ENCODE data around the gene NEDD4L. TPM values are rescaled to one million over a fixed set of nuclear protein-coding genes. Genes with fewer than 3 reads are reported as not detected.
A peak's percentile ranks its signal among the peaks of the same experiment; 100 is the strongest.

NEDD4L gene
- polyA plus RNA-seq, 1 donor = 93.0 TPM

GRCh38 chr18:58177004-58177717, 133.1 kb downstream of the NEDD4L start:
- Histone ChIP-seq H3K4me3 (ENCODE audit: low read length) (no peak overlapping the region), H3K27me3 (ENCODE audit: control insufficient read depth, insufficient read depth, low read length) (no peaks in the 10 kb centered on the region), H3K27ac (ENCODE audit: low read length) (peak overlapping the region; percentile 20), H3K4me1 (ENCODE audit: control insufficient read depth, insufficient read depth, low read length) (peaks cover 42% of the 10 kb centered on the region), H3K36me3 (ENCODE audit: control insufficient read depth, insufficient read depth, low read length) (peaks cover 4% of the 10 kb centered on the region), H3K9me3 (ENCODE audit: control insufficient read depth, low read depth, low read length) (no peaks in the 10 kb centered on the region)
- no CpG with 5 or more reads among the region's 12 CpGs for WGBS (ENCODE audit: insufficient coverage, low lambda C conversion rate)
- DNase-seq = peak in 1 of 2 donors; percentile 39

GRCh38 chr18:58177896-58178470, 134.0 kb downstream of the NEDD4L start:
- no peaks in the 10 kb centered on the region for H3K9me3 ChIP-seq (ENCODE audit: control insufficient read depth, low read depth, low read length)
- no peak overlapping the region for H3K4me3 ChIP-seq (ENCODE audit: low read length)
- 83% methylated on average over 1 of the region's 4 CpGs for WGBS (ENCODE audit: insufficient coverage, low lambda C conversion rate)
- no peaks in the 10 kb centered on the region for H3K36me3 ChIP-seq (ENCODE audit: control insufficient read depth, insufficient read depth, low read length)
- H3K27ac ChIP-seq (ENCODE audit: low read length) = no peak overlapping the region
- no peak for DNase-seq
- no peaks in the 10 kb centered on the region for H3K27me3 ChIP-seq (ENCODE audit: control insufficient read depth, insufficient read depth, low read length)
- H3K4me1 ChIP-seq (ENCODE audit: control insufficient read depth, insufficient read depth, low read length) = peaks cover 42% of the 10 kb centered on the region

GRCh38 chr18:58178511-58178910, 134.5 kb downstream of the NEDD4L start:
- peak overlapping the region; percentile 72 for H3K27ac ChIP-seq (ENCODE audit: low read length)
- DNase-seq = peak in 1 of 2 donors; percentile 56
- peaks cover 42% of the 10 kb centered on the region for H3K4me1 ChIP-seq (ENCODE audit: control insufficient read depth, insufficient read depth, low read length)
- no peaks in the 10 kb centered on the region for H3K27me3 ChIP-seq (ENCODE audit: control insufficient read depth, insufficient read depth, low read length)
- H3K4me3 ChIP-seq (ENCODE audit: low read length) = no peak overlapping the region
- H3K36me3 ChIP-seq (ENCODE audit: control insufficient read depth, insufficient read depth, low read length) = no peaks in the 10 kb centered on the region
- no peaks in the 10 kb centered on the region for H3K9me3 ChIP-seq (ENCODE audit: control insufficient read depth, low read depth, low read length)
- 10% methylated on average over 2 of the region's 8 CpGs for WGBS (ENCODE audit: insufficient coverage, low lambda C conversion rate)

- Histone ChIP-seq H3K4me3 (ENCODE audit: low read length) (no peak overlapping the region), H3K4me1 (ENCODE audit: control insufficient read depth, insufficient read depth, low read length) (peaks cover 34% of the 10 kb centered on the region), H3K9me3 (ENCODE audit: control insufficient read depth, low read depth, low read length) (no peaks in the 10 kb centered on the region), H3K36me3 (ENCODE audit: control insufficient read depth, insufficient read depth, low read length) (no peaks in the 10 kb centered on the region), H3K27ac (ENCODE audit: low read length) (no peak overlapping the region), H3K27me3 (ENCODE audit: control insufficient read depth, insufficient read depth, low read length) (no peaks in the 10 kb centered on the region)
- DNase-seq = no peak
- no CpG with 5 or more reads among the region's 16 CpGs for WGBS (ENCODE audit: insufficient coverage, low lambda C conversion rate)
Measured at GRCh38 chr18:58180172-58180571, 136.1 kb downstream of the NEDD4L start.

GRCh38 chr18:58180738-58181353, 136.8 kb downstream of the NEDD4L start:
- H3K4me3 ChIP-seq (ENCODE audit: low read length) = no peak overlapping the region
- H3K4me1 ChIP-seq (ENCODE audit: control insufficient read depth, insufficient read depth, low read length) = peaks cover 32% of the 10 kb centered on the region
- H3K27ac ChIP-seq (ENCODE audit: low read length) = no peak overlapping the region
- WGBS (ENCODE audit: insufficient coverage, low lambda C conversion rate) = 60% methylated on average over 4 of the region's 5 CpGs
- no peaks in the 10 kb centered on the region for H3K27me3 ChIP-seq (ENCODE audit: control insufficient read depth, insufficient read depth, low read length)
- H3K36me3 ChIP-seq (ENCODE audit: control insufficient read depth, insufficient read depth, low read length) = no peaks in the 10 kb centered on the region
- no peaks in the 10 kb centered on the region for H3K9me3 ChIP-seq (ENCODE audit: control insufficient read depth, low read depth, low read length)
- peak in 1 of 2 donors; percentile 53 for DNase-seq

- DNase-seq = no peak
- WGBS (ENCODE audit: insufficient coverage, low lambda C conversion rate) = no CpG with 5 or more reads among the region's 2 CpGs
- Histone ChIP-seq H3K9me3 (ENCODE audit: control insufficient read depth, low read depth, low read length) (no peaks in the 10 kb centered on the region), H3K4me3 (ENCODE audit: low read length) (no peak overlapping the region), H3K4me1 (ENCODE audit: control insufficient read depth, insufficient read depth, low read length) (peaks cover 30% of the 10 kb centered on the region), H3K27ac (ENCODE audit: low read length) (no peak overlapping the region), H3K36me3 (ENCODE audit: control insufficient read depth, insufficient read depth, low read length) (peaks cover 2% of the 10 kb centered on the region), H3K27me3 (ENCODE audit: control insufficient read depth, insufficient read depth, low read length) (no peaks in the 10 kb centered on the region)
Measured at GRCh38 chr18:58181988-58182387, 138.0 kb downstream of the NEDD4L start.

- H3K9me3 ChIP-seq (ENCODE audit: control insufficient read depth, low read depth, low read length) = no peaks in the 10 kb centered on the region
- peaks cover 2% of the 10 kb centered on the region for H3K36me3 ChIP-seq (ENCODE audit: control insufficient read depth, insufficient read depth, low read length)
- H3K27me3 ChIP-seq (ENCODE audit: control insufficient read depth, insufficient read depth, low read length) = no peaks in the 10 kb centered on the region
- no CpG with 5 or more reads among the region's 4 CpGs for WGBS (ENCODE audit: insufficient coverage, low lambda C conversion rate)
- no peak overlapping the region for H3K27ac ChIP-seq (ENCODE audit: low read length)
- H3K4me3 ChIP-seq (ENCODE audit: low read length) = no peak overlapping the region
- peaks cover 18% of the 10 kb centered on the region for H3K4me1 ChIP-seq (ENCODE audit: control insufficient read depth, insufficient read depth, low read length)
- peak in 1 of 2 donors; percentile 54 for DNase-seq
Measured at GRCh38 chr18:58183226-58183625, 139.2 kb downstream of the NEDD4L start.

- WGBS (ENCODE audit: insufficient coverage, low lambda C conversion rate) = no CpG with 5 or more reads among the region's 6 CpGs
- Histone ChIP-seq H3K4me3 (ENCODE audit: low read length) (no peak overlapping the region), H3K9me3 (ENCODE audit: control insufficient read depth, low read depth, low read length) (no peaks in the 10 kb centered on the region), H3K4me1 (ENCODE audit: control insufficient read depth, insufficient read depth, low read length) (peaks cover 14% of the 10 kb centered on the region), H3K27me3 (ENCODE audit: control insufficient read depth, insufficient read depth, low read length) (no peaks in the 10 kb centered on the region), H3K36me3 (ENCODE audit: control insufficient read depth, insufficient read depth, low read length) (peaks cover 2% of the 10 kb centered on the region), H3K27ac (ENCODE audit: low read length) (peak overlapping the region; percentile 4)
- no peak for DNase-seq
Measured at GRCh38 chr18:58186258-58186948, 142.4 kb downstream of the NEDD4L start.

- peaks cover 15% of the 10 kb centered on the region for H3K4me1 ChIP-seq (ENCODE audit: control insufficient read depth, insufficient read depth, low read length)
Measured at GRCh38 chr18:58187674-58188073, 143.6 kb downstream of the NEDD4L start.

GRCh38 chr18:58188996-58189395, 145.0 kb downstream of the NEDD4L start:
- Histone ChIP-seq H3K36me3 (ENCODE audit: control insufficient read depth, insufficient read depth, low read length) (peaks cover 2% of the 10 kb centered on the region), H3K27ac (ENCODE audit: low read length) (no peak overlapping the region), H3K4me3 (ENCODE audit: low read length) (no peak overlapping the region), H3K4me1 (ENCODE audit: control insufficient read depth, insufficient read depth, low read length) (peaks cover 21% of the 10 kb centered on the region), H3K9me3 (ENCODE audit: control insufficient read depth, low read depth, low read length) (no peaks in the 10 kb centered on the region), H3K27me3 (ENCODE audit: control insufficient read depth, insufficient read depth, low read length) (no peaks in the 10 kb centered on the region)
- DNase-seq = no peak
- WGBS (ENCODE audit: insufficient coverage, low lambda C conversion rate) = 60% methylated on average over 1 of the region's 5 CpGs

More at GRCh38 chr18:58187674-58188073, 143.6 kb downstream of the NEDD4L start:
- Histone ChIP-seq H3K27me3 (ENCODE audit: control insufficient read depth, insufficient read depth, low read length) (no peaks in the 10 kb centered on the region), H3K27ac (ENCODE audit: low read length) (no peak overlapping the region), H3K9me3 (ENCODE audit: control insufficient read depth, low read depth, low read length) (no peaks in the 10 kb centered on the region), H3K36me3 (ENCODE audit: control insufficient read depth, insufficient read depth, low read length) (peaks cover 2% of the 10 kb centered on the region), H3K4me3 (ENCODE audit: low read length) (no peak overlapping the region)
- no peak for DNase-seq
- 96% methylated on average over 4 of the region's 6 CpGs for WGBS (ENCODE audit: insufficient coverage, low lambda C conversion rate)
